K562 (cell line): ENCODE data around the gene DCDC2. TPM values are rescaled to one million over a fixed set of nuclear protein-coding genes. Genes with fewer than 3 reads are reported as not detected.
"Not testable (repeated sequence)": the region's sequence is repeated elsewhere in the genome, so short reads cannot be mapped to it uniquely, and the experiment has no call there.

Experiments
- ATF1 ChIP-seq, 2 experiments: fragments of 450-650 bp in 1 of 2; IDR thresholded peaks; 2 replicates each; pipeline ENCODE4 v1.6.1; 2016; ENCODE audit warnings: missing compliant biosample characterization in 1 of 2, missing genetic modification characterization in 1 of 2
- ATF6 ChIP-seq: sonication (generic); formaldehyde crosslinking; IDR thresholded peaks from 2 replicates; pipeline ENCODE4 v1.4.0; 2020; ENCODE audit warnings: mild to moderate bottlenecking, missing genetic modification reagents
- C11orf30 ChIP-seq: fragments of 450-650 bp; IDR thresholded peaks from 2 replicates; pipeline ENCODE4 v1.6.1; 2016; ENCODE audit warnings: low read depth, mild to moderate bottlenecking
- CBFA2T2 ChIP-seq: fragments of 450-650 bp; conservative IDR thresholded peaks from 2 replicates; pipeline ENCODE4 v1.6.1; 2017; ENCODE audit warnings: mild to moderate bottlenecking
- CC2D1A ChIP-seq: fragments of 450-650 bp; IDR thresholded peaks from 2 replicates; pipeline ENCODE4 v1.6.1; 2017; ENCODE audit warnings: mild to moderate bottlenecking
- DPF2 ChIP-seq: fragments of 450-650 bp; IDR thresholded peaks from 2 replicates; pipeline ENCODE4 v1.6.1; 2016
- GATA2 ChIP-seq: sonication (generic); formaldehyde crosslinking; IDR thresholded peaks from 2 replicates; pipeline ENCODE4 v1.4.0; 2020; ENCODE audit warnings: mild to moderate bottlenecking, missing genetic modification reagents
- MNT ChIP-seq, 2 experiments: fragments of 450-650 bp; conservative IDR thresholded peaks; 2 replicates each; pipeline ENCODE4 v1.6.1; 2017; ENCODE audit warnings: mild to moderate bottlenecking in 2 of 2, moderate library complexity in 2 of 2
- MTA2 ChIP-seq: fragments of 450-650 bp; IDR thresholded peaks from 2 replicates; pipeline ENCODE4 v1.6.1; 2016; ENCODE audit warnings: low read depth
- TOE1 ChIP-seq, 2 experiments: fragments of 450-650 bp in 1 of 2; sonication (generic) in 1 of 2; formaldehyde crosslinking in 1 of 2; IDR thresholded peaks; 2 replicates each; pipeline versions ENCODE4 v1.7.1 to v1.8.0; 2016 to 2022; ENCODE audit warnings: borderline replicate concordance in 2 of 2, mild to moderate bottlenecking in 2 of 2, antibody characterized with exemption in 1 of 2, inconsistent platforms in 1 of 2, low read depth in 1 of 2, missing genetic modification reagents in 1 of 2, moderate library complexity in 1 of 2
- polyA plus RNA-seq, 8 experiments: library from polyadenylated mRNA; depleted of rRNA in 4 of 8; stranded (reverse) in 5 of 8; unstranded in 3 of 8; fragments of >200 nt; fragmentation: Nextera tagmentation in 2 of 8; fragmentation: Illumina TruSeq in 1 of 8; extraction: Ambion mirVana in 2 of 8; extraction: Trizol in 1 of 8; gene quantifications; 2 replicates each; pipeline versions ENCODE4 v1.2.1 to v1.2.3, GENCODE V29; 2011 to 2014; ENCODE audit warnings: inconsistent platforms in 1 of 8, missing spikeins in 1 of 8
- total RNA-seq, 7 experiments: library from RNA; depleted of rRNA in 6 of 7; stranded (reverse); fragments of >200 nt in 6 of 7; fragmentation: Illumina TruSeq in 2 of 7; extraction: Trizol in 2 of 7; gene quantifications; 2 replicates each; pipeline versions ENCODE4 v1.2.1 to v1.2.3, GENCODE V29; 2011 to 2021; ENCODE audit warnings: low replicate concordance in 1 of 7

Gene DCDC2
- total and polyA plus RNA-seq, 9 of the 15 experiments (the other 6 are each of a cell fraction or from before 2014, with no cell fraction given), result 0.04 TPM; not detected in 8

GRCh38 chr6:24400045-24401039, 42.5 kb upstream of the DCDC2 start (continued):
- TF ChIP-seq CC2D1A (peak; percentile 36; the same call in 1 of the 2 replicates), GATA2 (CRISPR knock-in tag) (peak; percentile 60; the same call in 1 of the 2 replicates), MTA2 (peak; percentile 27; the same call in 1 of the 2 replicates), DPF2 (peak; percentile 82), MNT (conservative IDR thresholded peaks at IDR 0.05) (peak; percentile 70 to 81), ATF1 (tag; IDR thresholded peaks at IDR 0.05) (peak; percentile 37; the same call in 1 of the 2 replicates), ATF6 (CRISPR knock-in tag) (0 out of 2 replicates have a peak, but pooled peaks have one; percentile 44), C11orf30 (peak; percentile 15; the same call in 1 of the 2 replicates), CBFA2T2 (peak; percentile 80), TOE1 (IDR thresholded peaks at IDR 0.05; ENCODE audit: borderline replicate concordance) (0 out of 2 replicates have a peak, but pooled peaks have one; percentile 29)
- TF ChIP-seq ATF1 (CRISPR knock-in tag; IDR thresholded peaks at IDR 0.05); TOE1 (CRISPR knock-in tag; IDR thresholded peaks at IDR 0.05; ENCODE audit: borderline replicate concordance, low read depth): not testable (repeated sequence)
- TF ChIP-seq, all 486 proteins: peak for 71; not testable (repeated sequence) for 415
